ENCODE data around the gene VASH1. TPM values are rescaled to one million over a fixed set of nuclear protein-coding genes. Genes with fewer than 3 reads are reported as not detected.
A peak's percentile ranks its signal among the peaks of the same experiment; 100 is the strongest.

VASH1 gene
- 3.9 and 5.8 TPM in 2 replicates for total RNA-seq

DNA sequence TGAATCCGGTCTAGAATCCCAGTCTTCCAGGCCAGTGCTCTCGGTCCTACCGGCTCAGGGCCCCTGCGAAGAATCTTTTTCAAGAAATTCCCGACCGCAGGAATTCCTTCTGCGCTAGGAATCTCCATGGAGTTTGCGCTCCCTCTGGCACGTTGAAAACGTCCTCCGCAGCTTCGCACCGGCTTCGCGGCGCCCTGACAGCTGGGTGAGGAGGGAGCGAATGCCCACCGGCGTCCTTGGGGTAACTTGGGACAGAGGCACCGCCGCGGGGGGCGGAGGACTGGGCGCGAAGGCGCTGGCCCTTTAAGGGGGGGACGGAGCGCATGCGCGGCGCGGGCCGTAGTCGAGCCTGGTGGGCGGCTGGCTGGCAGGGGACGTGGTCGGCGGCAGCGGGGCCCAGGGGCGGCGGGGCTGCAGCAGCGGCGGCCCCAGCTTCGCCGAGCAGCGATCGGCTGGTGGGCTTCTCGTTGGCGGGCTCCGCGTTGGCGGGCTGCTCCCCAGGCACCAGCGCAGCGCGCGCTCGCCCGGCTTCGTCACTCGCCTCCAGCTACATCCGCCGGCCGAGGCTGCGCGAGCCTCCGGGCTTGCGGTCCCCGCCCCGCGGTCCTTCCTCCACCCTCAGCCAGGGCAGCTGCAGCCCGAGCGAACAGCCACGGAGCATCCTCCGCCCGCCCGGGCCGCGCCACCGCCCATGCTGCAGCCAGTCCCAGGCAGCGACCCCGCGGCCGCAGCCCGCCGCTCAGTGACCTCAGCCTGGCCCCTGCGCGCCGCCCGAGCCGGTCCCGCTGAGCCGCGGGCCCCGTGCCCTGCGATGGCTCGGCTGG, at the start of gene VASH1:
Gene VASH1, plus strand, starts transcription at position 333 of the 824 bp plus-strand sequence. CDS start 1,354 bp downstream, outside the sequence.
- peak; percentile 74 for DNase-seq (ENCODE audit: low read depth)
- TF ChIP-seq, protein P1, sequence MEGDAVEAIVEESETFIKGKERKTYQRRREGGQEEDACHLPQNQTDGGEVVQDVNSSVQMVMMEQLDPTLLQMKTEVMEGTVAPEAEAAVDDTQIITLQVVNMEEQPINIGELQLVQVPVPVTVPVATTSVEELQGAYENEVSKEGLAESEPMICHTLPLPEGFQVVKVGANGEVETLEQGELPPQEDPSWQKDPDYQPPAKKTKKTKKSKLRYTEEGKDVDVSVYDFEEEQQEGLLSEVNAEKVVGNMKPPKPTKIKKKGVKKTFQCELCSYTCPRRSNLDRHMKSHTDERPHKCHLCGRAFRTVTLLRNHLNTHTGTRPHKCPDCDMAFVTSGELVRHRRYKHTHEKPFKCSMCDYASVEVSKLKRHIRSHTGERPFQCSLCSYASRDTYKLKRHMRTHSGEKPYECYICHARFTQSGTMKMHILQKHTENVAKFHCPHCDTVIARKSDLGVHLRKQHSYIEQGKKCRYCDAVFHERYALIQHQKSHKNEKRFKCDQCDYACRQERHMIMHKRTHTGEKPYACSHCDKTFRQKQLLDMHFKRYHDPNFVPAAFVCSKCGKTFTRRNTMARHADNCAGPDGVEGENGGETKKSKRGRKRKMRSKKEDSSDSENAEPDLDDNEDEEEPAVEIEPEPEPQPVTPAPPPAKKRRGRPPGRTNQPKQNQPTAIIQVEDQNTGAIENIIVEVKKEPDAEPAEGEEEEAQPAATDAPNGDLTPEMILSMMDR (IDR thresholded peaks at IDR 0.05; ENCODE audit: insufficient read depth, low read depth, low read length): no peak
- peak within 1 kb of the TSS; percentile 59 for H3K4me3 ChIP-seq (ENCODE audit: low read depth, low read length)

DNA sequence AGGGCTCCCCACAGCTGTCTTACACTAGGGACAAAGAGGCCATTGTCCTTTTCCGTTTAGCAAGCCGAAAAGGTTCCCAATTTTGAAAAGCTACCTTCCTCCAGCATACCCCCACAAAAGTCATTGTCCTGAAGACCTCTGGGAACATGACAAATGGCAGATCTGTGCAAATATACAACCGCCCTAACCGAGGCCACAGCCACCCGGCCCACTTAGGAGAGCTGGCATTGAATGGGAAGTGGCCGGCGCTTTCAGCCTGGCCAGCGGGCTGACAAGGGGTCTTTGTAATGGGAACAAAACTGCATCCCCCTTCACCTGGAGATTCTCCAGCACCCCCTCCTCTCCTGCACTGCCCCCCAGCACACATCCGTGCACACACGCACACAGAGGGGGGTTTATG, 48.1 kb upstream of the VASH1 start:
- TF ChIP-seq, protein P1 (IDR thresholded peaks at IDR 0.05; ENCODE audit: insufficient read depth, low read depth, low read length): no peak
- H3K4me3 ChIP-seq (ENCODE audit: low read depth, low read length): no peak overlapping the region
- no peak for DNase-seq (ENCODE audit: low read depth)

DNA sequence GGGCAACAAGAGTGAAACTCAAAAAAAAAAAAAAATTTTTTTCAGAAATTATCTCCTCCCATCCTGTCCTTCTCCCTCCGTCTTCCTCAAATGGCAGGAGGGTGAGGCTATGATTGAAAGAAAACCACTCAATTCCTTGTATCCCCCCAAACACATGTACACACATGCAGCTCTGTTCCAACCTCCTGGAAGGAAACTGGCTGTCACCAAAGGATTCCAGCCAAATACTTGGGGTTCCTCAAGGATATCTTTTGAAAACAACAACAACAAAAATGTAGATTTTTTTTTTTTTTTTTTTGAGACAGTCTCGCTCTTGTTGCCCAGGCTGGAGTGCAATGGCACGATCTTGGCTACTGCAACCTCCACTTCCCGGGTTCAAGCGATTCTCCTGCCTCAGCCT, 46.8 kb upstream of the VASH1 start:
- no peak for DNase-seq (ENCODE audit: low read depth)
- TF ChIP-seq, protein P1 (IDR thresholded peaks at IDR 0.05; ENCODE audit: insufficient read depth, low read depth, low read length): no peak
- no peak overlapping the region for H3K4me3 ChIP-seq (ENCODE audit: low read depth, low read length)

DNA sequence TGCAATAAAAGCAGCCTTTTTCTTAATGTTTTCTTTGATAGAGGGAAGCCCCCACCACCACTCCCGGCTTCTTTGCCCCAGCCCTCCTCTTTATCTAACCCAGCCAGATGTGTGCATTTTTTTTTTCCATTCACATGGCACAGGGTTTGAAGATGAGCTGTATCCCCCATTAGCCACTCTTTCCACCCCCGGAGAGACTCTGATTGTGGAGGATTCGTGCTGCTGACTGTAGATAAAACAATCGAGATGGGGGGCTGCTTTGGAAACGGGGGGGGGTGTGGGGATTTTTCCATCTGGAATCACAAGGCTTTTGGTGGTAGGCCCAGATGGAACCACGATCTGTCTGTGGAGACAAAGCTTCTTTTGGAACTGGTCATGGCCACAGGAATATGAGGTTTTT, 46.2 kb upstream of the VASH1 start:
- TF ChIP-seq, protein P1 (IDR thresholded peaks at IDR 0.05; ENCODE audit: insufficient read depth, low read depth, low read length): no peak
- H3K4me3 ChIP-seq (ENCODE audit: low read depth, low read length): no peak overlapping the region
- no peak for DNase-seq (ENCODE audit: low read depth)

DNA sequence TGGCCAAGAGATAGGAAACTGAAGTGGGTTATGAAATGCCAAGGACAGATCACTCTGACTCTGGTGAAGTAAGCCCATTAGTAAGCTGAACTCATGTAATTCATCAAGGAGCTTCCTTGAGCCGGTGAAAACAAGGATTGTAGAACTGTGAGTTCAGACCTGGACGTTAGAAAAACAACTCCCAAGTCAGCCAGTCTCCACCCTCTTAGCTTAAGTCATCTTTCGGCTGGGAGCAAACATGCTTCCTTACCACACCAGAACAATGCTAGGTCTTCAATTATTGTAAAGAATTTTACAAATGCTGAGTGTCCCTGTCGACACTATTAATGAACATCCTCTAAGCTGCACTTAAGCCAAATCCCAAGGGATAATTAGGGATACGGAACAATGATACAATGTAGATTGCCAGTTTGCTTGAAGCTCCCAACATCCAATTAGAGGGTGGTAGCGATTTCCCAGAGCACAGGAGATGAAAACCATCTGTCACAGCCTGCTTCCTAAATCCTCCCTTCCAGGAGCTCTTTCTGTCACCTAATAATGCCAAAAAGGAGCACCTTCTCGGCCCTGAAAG, 45.7 kb upstream of the VASH1 start:
- no peak for DNase-seq (ENCODE audit: low read depth)
- TF ChIP-seq, protein P1 (IDR thresholded peaks at IDR 0.05; ENCODE audit: insufficient read depth, low read depth, low read length): no peak
- no peak overlapping the region for H3K4me3 ChIP-seq (ENCODE audit: low read depth, low read length)

DNA sequence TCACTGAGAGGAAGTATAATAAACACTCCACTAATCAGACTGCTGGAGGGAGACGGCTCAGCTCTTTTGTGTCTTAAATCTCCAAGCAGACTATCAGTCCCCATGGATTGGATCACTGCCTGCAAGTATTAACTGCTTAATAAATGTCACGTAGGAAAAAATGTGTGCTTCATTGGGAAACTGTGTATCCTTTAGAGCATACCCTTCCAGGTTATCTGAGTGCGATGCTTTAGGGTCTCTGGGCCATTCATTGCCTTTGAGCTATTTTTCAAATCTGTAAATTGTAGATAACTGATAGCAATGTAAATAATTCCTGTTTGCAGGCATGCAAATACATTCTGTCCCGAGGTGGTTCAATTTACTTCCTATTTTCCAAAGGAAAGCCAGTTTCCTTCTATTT, 45.0 kb upstream of the VASH1 start:
- no peak for DNase-seq (ENCODE audit: low read depth)

More for the DNA sequence above, 45.0 kb upstream of the VASH1 start:
- no peak overlapping the region for H3K4me3 ChIP-seq (ENCODE audit: low read depth, low read length)
- TF ChIP-seq, protein P1 (IDR thresholded peaks at IDR 0.05; ENCODE audit: insufficient read depth, low read depth, low read length): no peak

Measured in fibroblast of villous mesenchyme (primary cell).